WERI-Rb-1 (cell line): ENCODE data around the gene LDLRAD1.
"Not testable (repeated sequence)": the region's sequence is repeated elsewhere in the genome, so short reads cannot be mapped to it uniquely, and the experiment has no call there.

Experiments used
- DNase-seq: peaks from one replicate; pipeline ENCODE4 v3.0.0-alpha.2; 2020
- H3K27ac ChIP-seq: fragments of 250-450 bp; sonication (Bioruptor Pico); 2 replicates; pipeline ENCODE4 v1.5.1; 2020; ENCODE audit warnings: mild to moderate bottlenecking, moderate library complexity
- H3K27me3 ChIP-seq: fragments of 250-450 bp; sonication (Bioruptor Pico); 2 replicates; pipeline ENCODE4 v1.5.1; 2021; ENCODE audit warnings: mild to moderate bottlenecking, low read depth, moderate library complexity; ENCODE audit not compliant: insufficient read depth, severe bottlenecking
- H3K36me3 ChIP-seq: fragments of 250-450 bp; sonication (Bioruptor Pico); 2 replicates; pipeline ENCODE4 v1.5.1; 2020; ENCODE audit warnings: mild to moderate bottlenecking, moderate library complexity
- H3K4me3 ChIP-seq: 2 replicates; pipeline ENCODE4 v1.5.1; 2011; ENCODE audit warnings: low read depth, mild to moderate bottlenecking, control low read depth, low read length
- H3K9me3 ChIP-seq: fragments of 250-450 bp; sonication (Bioruptor Pico); 2 replicates; pipeline ENCODE4 v1.5.1; 2021; ENCODE audit warnings: mild to moderate bottlenecking, moderate library complexity; ENCODE audit not compliant: severe bottlenecking
- TF ChIP-seq, protein P1 (sequence below): IDR thresholded peaks from 2 replicates; pipeline ENCODE4 v1.5.1; 2011; ENCODE audit warnings: low read depth, mild to moderate bottlenecking, control low read depth, inconsistent platforms, low read length

LDLRAD1 gene

DNA sequence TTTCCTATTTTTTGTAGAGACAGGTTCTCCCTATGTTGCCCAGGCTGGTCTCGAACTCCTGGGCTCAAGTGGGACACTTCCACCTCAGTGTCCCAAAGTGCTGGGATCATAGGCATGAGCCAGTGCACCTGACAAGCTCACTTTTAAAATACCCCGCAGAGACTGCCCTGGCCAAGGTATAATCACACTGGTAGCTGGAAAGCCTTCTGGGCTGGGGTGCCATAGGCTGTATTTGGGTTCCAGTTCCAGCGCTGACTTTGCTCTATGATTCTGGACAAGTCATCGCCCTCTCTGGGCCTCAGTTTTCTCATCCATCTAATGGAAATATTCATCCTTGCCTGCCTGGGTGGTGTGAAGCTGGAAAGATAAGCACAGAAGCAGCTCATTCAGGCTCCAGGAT, 10.4 kb downstream of the LDLRAD1 start:
- peaks cover 3% of the 10 kb centered on the region for H3K9me3 ChIP-seq
- H3K27me3 ChIP-seq, result no peaks in the 10 kb centered on the region
- TF ChIP-seq, protein P1, sequence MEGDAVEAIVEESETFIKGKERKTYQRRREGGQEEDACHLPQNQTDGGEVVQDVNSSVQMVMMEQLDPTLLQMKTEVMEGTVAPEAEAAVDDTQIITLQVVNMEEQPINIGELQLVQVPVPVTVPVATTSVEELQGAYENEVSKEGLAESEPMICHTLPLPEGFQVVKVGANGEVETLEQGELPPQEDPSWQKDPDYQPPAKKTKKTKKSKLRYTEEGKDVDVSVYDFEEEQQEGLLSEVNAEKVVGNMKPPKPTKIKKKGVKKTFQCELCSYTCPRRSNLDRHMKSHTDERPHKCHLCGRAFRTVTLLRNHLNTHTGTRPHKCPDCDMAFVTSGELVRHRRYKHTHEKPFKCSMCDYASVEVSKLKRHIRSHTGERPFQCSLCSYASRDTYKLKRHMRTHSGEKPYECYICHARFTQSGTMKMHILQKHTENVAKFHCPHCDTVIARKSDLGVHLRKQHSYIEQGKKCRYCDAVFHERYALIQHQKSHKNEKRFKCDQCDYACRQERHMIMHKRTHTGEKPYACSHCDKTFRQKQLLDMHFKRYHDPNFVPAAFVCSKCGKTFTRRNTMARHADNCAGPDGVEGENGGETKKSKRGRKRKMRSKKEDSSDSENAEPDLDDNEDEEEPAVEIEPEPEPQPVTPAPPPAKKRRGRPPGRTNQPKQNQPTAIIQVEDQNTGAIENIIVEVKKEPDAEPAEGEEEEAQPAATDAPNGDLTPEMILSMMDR, result no peak
- no peak overlapping the region for H3K27ac ChIP-seq
- H3K36me3 ChIP-seq, result no peaks in the 10 kb centered on the region
- no peak overlapping the region for H3K4me3 ChIP-seq
- no peak for DNase-seq

DNA sequence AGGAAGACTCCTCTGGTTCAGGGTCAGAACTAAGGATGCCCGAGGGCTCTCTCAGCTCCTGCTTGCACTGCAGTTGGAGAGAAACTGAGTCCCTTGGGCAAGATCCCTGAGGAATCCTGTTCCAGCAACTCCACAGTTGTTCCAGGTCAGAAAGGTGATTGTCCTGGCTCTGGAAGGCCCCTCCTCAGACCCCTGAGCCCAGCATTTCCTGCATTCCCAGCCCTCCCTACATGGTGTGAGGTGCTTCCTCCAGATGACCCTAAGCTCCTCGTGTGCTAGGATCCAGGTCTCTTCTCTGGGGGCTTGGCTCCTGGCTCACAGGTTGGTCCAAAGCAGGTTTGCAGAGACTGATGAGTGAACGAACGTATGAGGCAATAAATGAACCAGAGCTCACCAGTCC, 11.5 kb downstream of the LDLRAD1 start:
- Histone ChIP-seq H3K36me3 (no peaks in the 10 kb centered on the region), H3K4me3 (no peak overlapping the region), H3K27me3 (no peaks in the 10 kb centered on the region), H3K9me3 (peaks cover 3% of the 10 kb centered on the region), H3K27ac (no peak overlapping the region)
- no peak for DNase-seq
- TF ChIP-seq, protein P1, result no peak

DNA sequence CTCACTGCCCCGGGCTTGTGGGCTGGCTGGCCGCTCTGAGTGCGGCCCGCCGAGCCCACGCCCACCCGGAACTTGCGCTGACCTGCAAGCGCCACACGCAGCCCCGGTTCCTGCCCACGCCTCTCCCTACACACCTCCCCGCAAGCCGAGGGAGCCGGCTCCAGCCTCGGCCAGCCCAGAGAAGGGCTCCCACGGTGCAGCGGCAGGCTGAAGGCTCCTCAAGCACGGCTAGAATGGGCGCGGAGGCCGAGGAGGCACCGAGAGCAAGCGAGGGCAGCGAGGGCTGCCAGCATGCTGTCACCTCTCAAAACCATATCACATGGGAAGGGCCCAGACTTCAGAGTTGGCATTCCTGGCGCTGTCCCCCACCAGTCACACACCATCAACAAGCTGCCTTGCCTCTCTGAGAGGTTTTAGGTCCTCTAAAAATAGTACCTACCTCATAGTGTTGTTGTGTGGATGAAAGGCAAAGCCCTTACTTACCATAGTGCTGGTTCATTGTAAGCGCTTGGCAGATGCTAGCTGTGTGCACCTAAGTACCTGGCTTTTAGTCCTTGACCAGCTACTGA, 13.4 kb downstream of the LDLRAD1 start:
- peaks cover 3% of the 10 kb centered on the region for H3K9me3 ChIP-seq
- no peaks in the 10 kb centered on the region for H3K27me3 ChIP-seq
- no peak overlapping the region for H3K27ac ChIP-seq
- TF ChIP-seq, protein P1, result no peak
- no peaks in the 10 kb centered on the region for H3K36me3 ChIP-seq
- H3K4me3 ChIP-seq, result no peak overlapping the region
- DNase-seq, result no peak

DNA sequence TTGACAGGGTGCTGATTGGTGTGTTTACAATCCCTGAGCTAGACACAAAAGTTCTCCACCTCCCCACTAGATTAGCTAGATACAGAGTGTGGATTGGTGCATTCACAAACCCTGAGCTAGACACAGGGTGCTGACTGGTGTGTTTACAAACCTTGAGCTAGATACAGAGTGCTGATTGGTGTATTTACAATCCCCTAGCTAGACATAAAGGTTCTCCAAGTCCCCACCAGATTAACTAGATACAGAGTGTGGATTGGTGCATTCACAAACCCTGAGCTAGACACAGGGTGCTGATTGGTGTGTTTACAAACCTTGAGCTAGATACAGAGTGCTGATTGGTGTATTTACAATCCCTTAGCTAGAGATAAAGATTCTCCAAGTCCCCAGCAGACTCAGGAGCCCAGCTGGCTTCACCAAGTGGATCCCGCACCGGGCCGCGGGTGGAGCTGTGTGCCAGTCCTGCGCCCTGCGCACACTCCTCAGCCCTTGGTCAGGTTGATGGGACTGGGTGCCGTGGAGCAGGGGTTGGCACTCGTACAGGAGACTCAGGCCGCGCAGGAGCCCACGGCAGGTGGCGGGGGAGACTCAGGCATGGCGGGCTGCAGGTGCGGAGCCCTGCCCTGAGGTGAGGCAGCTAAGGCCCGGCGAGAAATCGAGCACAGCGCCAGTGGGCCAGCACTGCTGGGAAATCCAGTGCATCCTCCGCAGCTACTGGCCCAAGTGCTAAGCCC, 14.1 kb downstream of the LDLRAD1 start:
- not testable (repeated sequence) for H3K4me3 ChIP-seq, DNase-seq

DNA sequence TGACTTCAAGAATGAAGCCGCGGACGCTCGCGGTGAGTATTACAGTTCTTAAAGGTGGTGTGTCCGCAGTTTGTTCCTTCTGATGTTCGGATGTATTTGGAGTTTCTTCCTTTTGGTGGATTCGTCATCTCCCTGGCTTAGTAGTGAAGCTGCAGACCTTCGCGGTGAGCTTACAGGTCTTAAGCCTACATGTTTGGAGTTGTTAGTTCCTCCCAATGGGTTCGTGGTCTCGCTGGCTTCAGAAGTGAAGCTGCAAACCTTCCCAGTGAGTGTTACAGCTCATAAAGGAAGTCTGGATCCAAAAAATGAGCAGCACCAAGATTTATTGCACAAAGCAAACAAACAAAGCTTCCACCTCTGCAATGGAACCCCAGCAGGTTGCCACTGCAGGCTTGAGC, 14.7 kb downstream of the LDLRAD1 start:
- TF ChIP-seq, protein P1, result no peak
- Histone ChIP-seq H3K36me3 (no peaks in the 10 kb centered on the region), H3K4me3 (no peak overlapping the region), H3K27ac (no peak overlapping the region), H3K27me3 (no peaks in the 10 kb centered on the region), H3K9me3 (peaks cover 3% of the 10 kb centered on the region)
- no peak for DNase-seq

More for the DNA sequence above, 14.1 kb downstream of the LDLRAD1 start:
- not testable (repeated sequence) for H3K36me3 ChIP-seq, H3K27me3 ChIP-seq, H3K9me3 ChIP-seq, H3K27ac ChIP-seq

DNA sequence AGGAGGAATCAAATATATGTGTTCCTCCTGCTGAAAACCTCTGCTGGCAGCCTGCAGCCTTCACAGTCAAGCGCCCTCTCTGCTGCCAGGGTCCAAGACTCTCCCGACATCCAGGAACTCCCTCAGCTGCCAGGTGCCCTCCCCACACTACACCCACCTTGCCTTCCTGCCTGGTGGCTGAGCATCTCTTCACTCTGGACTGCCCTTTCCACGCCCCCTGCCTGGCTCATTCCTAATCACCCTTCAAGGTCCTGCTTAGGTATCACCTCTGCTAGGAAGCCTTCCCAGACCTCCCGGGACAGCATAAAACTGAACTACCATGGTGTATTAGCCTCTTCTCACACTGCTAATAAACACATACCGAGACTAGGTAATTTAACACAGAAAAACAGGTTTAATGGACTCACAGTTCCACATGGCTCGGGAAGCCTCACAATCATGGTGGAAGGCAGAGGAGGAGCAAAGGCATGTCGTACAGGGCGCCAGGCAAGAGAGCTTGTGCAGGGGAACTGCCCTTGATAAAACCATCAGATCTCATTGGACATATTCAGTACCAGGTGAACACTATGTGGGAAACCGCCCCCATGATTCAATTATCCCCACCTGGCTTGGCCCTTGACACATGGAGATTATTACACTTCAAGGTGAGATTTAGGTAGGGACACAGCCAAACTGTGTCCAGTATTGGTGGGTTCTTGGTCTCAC, 15.3 kb downstream of the LDLRAD1 start:
- H3K27me3 ChIP-seq, result no peaks in the 10 kb centered on the region
- no peak for DNase-seq
- TF ChIP-seq, protein P1, result no peak
- H3K4me3 ChIP-seq, result no peak overlapping the region
- H3K36me3 ChIP-seq, result no peaks in the 10 kb centered on the region
- peaks cover 3% of the 10 kb centered on the region for H3K9me3 ChIP-seq
- H3K27ac ChIP-seq, result no peak overlapping the region
